ENCODE results near the gene MUC3A. TPM values are rescaled to one million over a fixed set of nuclear protein-coding genes. Genes with fewer than 3 reads are reported as not detected.
"Not testable (repeated sequence)": the region's sequence is repeated elsewhere in the genome, so short reads cannot be mapped to it uniquely, and the experiment has no call there.

Gene MUC3A
- polyA plus RNA-seq, 1 of the 3 experiments (the other 2 are of a cell fraction), result 0.03 TPM

DNA sequence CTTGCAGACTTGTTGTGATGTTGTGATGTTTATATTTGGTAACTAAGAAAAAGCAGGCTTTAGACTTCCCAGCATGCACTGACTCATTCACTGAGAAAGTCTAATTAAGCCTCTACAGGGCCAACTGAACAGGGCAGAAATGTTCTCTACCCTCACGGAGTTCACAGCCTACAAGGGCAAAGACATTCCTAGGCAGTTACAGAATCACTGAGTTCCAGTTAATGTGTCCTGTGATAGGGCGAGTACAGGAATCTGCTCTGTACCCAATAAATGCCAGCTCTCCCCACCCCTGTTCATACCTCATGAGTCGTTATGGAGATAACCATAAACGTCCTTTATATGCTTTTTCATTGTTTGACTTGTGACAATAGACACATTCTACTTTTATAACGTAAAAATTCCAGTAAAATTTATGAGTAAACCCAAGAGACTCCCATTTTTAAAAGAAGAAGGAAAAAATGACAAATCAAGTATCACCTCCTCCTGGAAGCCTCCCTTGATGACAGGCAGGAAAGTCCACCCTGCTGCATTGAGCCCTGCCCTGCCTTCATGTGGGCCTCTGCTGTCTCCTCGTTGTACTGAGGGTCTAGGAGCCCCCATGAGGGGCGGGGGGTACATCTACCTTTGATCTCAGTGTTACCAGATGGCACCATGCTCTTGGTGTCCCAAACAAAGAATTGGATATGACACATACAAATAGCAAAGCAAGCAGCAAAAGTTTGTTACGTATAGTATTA lies 34.3 kb downstream of the MUC3A start:
- Histone ChIP-seq H3K27me3 (ENCODE audit: insufficient read depth) (peaks cover 54% of the 10 kb centered on the region; the same call in 1 of the 2 replicates), H3K27ac (ENCODE audit: low read depth in 2 of 2, low read length in 1 of 2) (no peak overlapping the region), H3K4me2 (no peak overlapping the region), H3K79me2 (ENCODE audit: insufficient read depth) (no peaks in the 10 kb centered on the region), H2AFZ (ENCODE audit: low read depth) (no peak overlapping the region), H3K9me2 (no peaks in the 10 kb centered on the region), H3K36me3 (replicated peaks in 1 of 2; ENCODE audit: control insufficient read depth in 1 of 2, insufficient read depth in 2 of 2, low read length in 1 of 2) (no peaks in the 10 kb centered on the region), H3K4me1 (ENCODE audit: control insufficient read depth in 1 of 2, insufficient read depth in 2 of 2, low read depth in 1 of 2, low read length in 1 of 2) (no peaks in the 10 kb centered on the region), H3K4me3 (ENCODE audit: low read depth in 2 of 2, low read length in 1 of 2) (no peak overlapping the region), H3F3A (replicated peaks; ENCODE audit: insufficient read depth) (no peaks in the 10 kb centered on the region), H3K9ac (no peak overlapping the region), H3K9me3 (no peaks in the 10 kb centered on the region), H4K20me1 (ENCODE audit: insufficient read depth) (no peaks in the 10 kb centered on the region)
- WGBS (ENCODE audit: low lambda C conversion rate), result 6% methylated on average over 8 of the region's 8 CpGs
- CTCF ChIA-PET, result no interaction called here
- TF ChIP-seq REST (IDR thresholded peaks at IDR 0.05; ENCODE audit: low read depth, low read length) (no peak), MXI1 (IDR thresholded peaks at IDR 0.05; ENCODE audit: low read depth, low read length) (no peak), JUND (IDR thresholded peaks at IDR 0.05) (no peak), TCF12 (IDR thresholded peaks at IDR 0.05) (no peak), TEAD4 (IDR thresholded peaks at IDR 0.05; ENCODE audit: borderline replicate concordance, insufficient read depth) (no peak), TAF1 (IDR thresholded peaks at IDR 0.05; ENCODE audit: borderline replicate concordance, low read depth, low read length) (no peak), RFX5 (IDR thresholded peaks at IDR 0.05; ENCODE audit: low read length) (no peak), EZH2phosphoT487 (IDR thresholded peaks at IDR 0.05; ENCODE audit: borderline replicate concordance, low read depth) (no peak), FOSL2 (IDR thresholded peaks at IDR 0.05; ENCODE audit: borderline replicate concordance, low read depth) (no peak), NFIC (IDR thresholded peaks at IDR 0.05; ENCODE audit: borderline replicate concordance) (no peak), FOXJ3 (CRISPR knock-in tag; IDR thresholded peaks at IDR 0.05) (no peak), POLR2AphosphoS5 (IDR thresholded peaks at IDR 0.05; ENCODE audit: low read depth, low read length) (no peak), SMC3 (IDR thresholded peaks at IDR 0.05; ENCODE audit: low read depth, low read length) (no peak)
- TF ChIP-seq, protein P1, sequence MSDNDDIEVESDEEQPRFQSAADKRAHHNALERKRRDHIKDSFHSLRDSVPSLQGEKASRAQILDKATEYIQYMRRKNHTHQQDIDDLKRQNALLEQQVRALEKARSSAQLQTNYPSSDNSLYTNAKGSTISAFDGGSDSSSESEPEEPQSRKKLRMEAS (IDR thresholded peaks at IDR 0.05; ENCODE audit: low read depth), result no peak
- POLR2A ChIA-PET, result no interaction called here
- DNase-seq, result no peak

DNA sequence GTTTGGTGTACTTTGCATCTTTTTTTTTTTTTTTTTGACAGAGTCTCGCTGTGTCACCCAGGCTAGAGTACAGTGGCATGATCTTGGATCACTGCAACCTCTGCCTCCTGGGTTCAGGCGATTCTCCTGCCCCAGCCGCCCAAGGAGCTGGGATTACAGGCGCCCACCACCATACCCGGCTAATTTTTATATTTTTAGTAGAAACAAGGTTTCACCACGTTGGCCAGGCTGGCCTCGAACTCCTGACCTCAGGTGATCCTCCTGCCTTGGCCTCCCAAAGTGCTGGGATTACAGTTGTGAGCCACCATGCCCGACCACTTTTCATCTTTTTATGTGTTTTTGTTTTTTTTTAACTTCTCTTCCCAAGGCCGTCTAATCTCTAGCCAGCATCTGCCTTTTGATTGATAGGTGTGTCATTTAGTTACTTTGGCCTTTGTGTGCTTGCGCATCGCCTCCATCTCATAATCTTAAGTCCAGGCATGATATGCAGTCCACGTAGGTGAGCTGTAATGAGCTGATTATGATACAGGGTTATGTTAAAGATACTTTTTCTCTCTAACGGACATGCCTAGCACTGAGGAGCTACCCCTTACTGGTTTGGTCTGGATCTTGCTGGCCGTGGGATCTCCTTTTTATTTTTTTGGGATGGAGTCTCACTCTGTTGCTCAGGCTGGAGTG lies 35.0 kb downstream of the MUC3A start:
- H3F3A ChIP-seq (replicated peaks; ENCODE audit: insufficient read depth); H3K27ac ChIP-seq (ENCODE audit: low read depth in 2 of 2, low read length in 1 of 2); H3K36me3 ChIP-seq (replicated peaks in 1 of 2; ENCODE audit: control insufficient read depth in 1 of 2, insufficient read depth in 2 of 2, low read length in 1 of 2); POLR2A ChIA-PET; H3K4me1 ChIP-seq (ENCODE audit: control insufficient read depth in 1 of 2, insufficient read depth in 2 of 2, low read depth in 1 of 2, low read length in 1 of 2); H3K9ac ChIP-seq; H3K79me2 ChIP-seq (ENCODE audit: insufficient read depth); H4K20me1 ChIP-seq (ENCODE audit: insufficient read depth); DNase-seq; H2AFZ ChIP-seq (ENCODE audit: low read depth); H3K4me3 ChIP-seq (ENCODE audit: low read depth in 2 of 2, low read length in 1 of 2); H3K4me2 ChIP-seq; H3K9me2 ChIP-seq; H3K9me3 ChIP-seq: not testable (repeated sequence)
- CTCF ChIA-PET, result interaction anchor here (0.9 to 1.2 kb wide), 2 partner anchors 11 to 307 kb away, joined by 3 to 4 read pairs; no protein-coding TSS in a partner anchor
- peaks cover 55% of the 10 kb centered on the region; the same call in 1 of the 2 replicates for H3K27me3 ChIP-seq (ENCODE audit: insufficient read depth)
- 12% methylated on average over 14 of the region's 14 CpGs for WGBS (ENCODE audit: low lambda C conversion rate)

GRCh38 chr7:100985033-100985797 lies 35.9 kb downstream of the MUC3A start:
- CTCF ChIA-PET, result interaction anchor here (0.9 to 1.2 kb wide), 3 partner anchors 12 to 306 kb away, joined by 3 to 4 read pairs (median 3); no protein-coding TSS in a partner anchor
- WGBS (ENCODE audit: low lambda C conversion rate), result 13% methylated on average over 4 of the region's 4 CpGs
- POLR2A ChIA-PET; H3K4me3 ChIP-seq (ENCODE audit: low read depth in 2 of 2, low read length in 1 of 2); DNase-seq; H3K36me3 ChIP-seq (replicated peaks in 1 of 2; ENCODE audit: control insufficient read depth in 1 of 2, insufficient read depth in 2 of 2, low read length in 1 of 2); H3K27ac ChIP-seq (ENCODE audit: low read depth in 2 of 2, low read length in 1 of 2); H4K20me1 ChIP-seq (ENCODE audit: insufficient read depth); H2AFZ ChIP-seq (ENCODE audit: low read depth); H3F3A ChIP-seq (replicated peaks; ENCODE audit: insufficient read depth); H3K79me2 ChIP-seq (ENCODE audit: insufficient read depth); H3K9me2 ChIP-seq; H3K9ac ChIP-seq; H3K4me1 ChIP-seq (ENCODE audit: control insufficient read depth in 1 of 2, insufficient read depth in 2 of 2, low read depth in 1 of 2, low read length in 1 of 2); H3K4me2 ChIP-seq; H3K9me3 ChIP-seq: not testable (repeated sequence)
- peaks cover 58% of the 10 kb centered on the region; the same call in 1 of the 2 replicates for H3K27me3 ChIP-seq (ENCODE audit: insufficient read depth)
